HL-60 (cell line): Measurements from ENCODE around the gene RBCK1.

Experiments
- DNase-seq, 2 experiments: peaks; one replicate each; pipeline ENCODE4 v3.0.0-alpha.2; 2010 to 2020; ENCODE audit warnings: low read depth in 1 of 2, low spot score in 1 of 2
- H3K27ac ChIP-seq: fragments of 250-450 bp; sonication (Bioruptor Pico); replicated peaks from 2 replicates; pipeline ENCODE4 v1.5.1; 2020; ENCODE audit warnings: mild to moderate bottlenecking, moderate library complexity
- H3K27me3 ChIP-seq: fragments of 250-450 bp; sonication (Bioruptor Pico); 2 replicates; pipeline ENCODE4 v1.5.1; 2021; ENCODE audit warnings: mild to moderate bottlenecking, moderate library complexity; ENCODE audit not compliant: insufficient read depth, poor library complexity, severe bottlenecking
- H3K4me3 ChIP-seq: replicated peaks from 2 replicates; pipeline ENCODE4 v1.5.1; 2011; ENCODE audit warnings: mild to moderate bottlenecking, control low read depth, low read length; ENCODE audit not compliant: insufficient read depth
- CTCF ChIP-seq: IDR thresholded peaks from one replicate; pipeline ENCODE4 v1.5.1; 2011; ENCODE audit warnings: low read length, control low read depth, inconsistent platforms; ENCODE audit not compliant: insufficient read depth
- GABPA ChIP-seq: IDR thresholded peaks from 2 replicates; pipeline ENCODE4 v1.6.1; 2012; ENCODE audit warnings: low read depth
- POLR2AphosphoS5 ChIP-seq: IDR thresholded peaks from 2 replicates; pipeline ENCODE4 v1.6.1; 2012; ENCODE audit warnings: low read depth
- REST ChIP-seq: IDR thresholded peaks from 2 replicates; pipeline ENCODE4 v1.6.1; 2012; ENCODE audit warnings: low read depth; ENCODE audit not compliant: insufficient replicate concordance
- SPI1 ChIP-seq: IDR thresholded peaks from 2 replicates; pipeline ENCODE4 v1.6.1; 2012; ENCODE audit warnings: low read depth, mild to moderate bottlenecking, borderline replicate concordance

RBCK1 gene

GRCh38 chr20:412081-412480 lies 4.0 kb downstream of the RBCK1 start:
- H3K4me3 ChIP-seq, result no peak overlapping the region
- no peaks in the 10 kb centered on the region for H3K27me3 ChIP-seq
- no peak for DNase-seq
- TF ChIP-seq REST (no peak), POLR2AphosphoS5 (no peak), SPI1 (no peak), GABPA (no peak), CTCF (no peak)
- H3K27ac ChIP-seq, result no peak overlapping the region

DNA sequence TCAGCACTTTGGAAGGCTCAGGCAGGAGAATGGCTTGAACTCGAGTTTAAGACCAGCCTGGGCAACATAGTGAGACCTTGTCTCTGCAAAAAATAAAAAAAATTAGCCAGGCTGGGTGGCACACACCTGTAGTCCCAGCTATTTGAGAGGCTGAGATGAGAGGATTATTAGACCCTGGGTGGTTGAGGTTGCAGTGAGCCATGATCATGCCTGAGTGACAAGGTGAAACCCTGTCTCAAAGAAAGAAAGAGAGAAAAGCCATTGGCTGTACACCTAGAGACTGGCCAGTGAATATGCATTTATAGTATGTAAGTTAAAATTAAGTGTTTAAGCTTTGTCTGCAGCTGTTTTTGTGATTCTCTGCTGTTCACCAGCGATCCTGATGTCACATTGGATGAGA lies 6.1 kb downstream of the RBCK1 start:
- Histone ChIP-seq H3K4me3 (no peak overlapping the region), H3K27me3 (no peaks in the 10 kb centered on the region), H3K27ac (no peak overlapping the region)
- DNase-seq, result no peak
- TF ChIP-seq CTCF, result no peak
- no peak for TF ChIP-seq GABPA
- no peak for TF ChIP-seq SPI1
- TF ChIP-seq POLR2AphosphoS5, result no peak
- no peak for TF ChIP-seq REST

DNA sequence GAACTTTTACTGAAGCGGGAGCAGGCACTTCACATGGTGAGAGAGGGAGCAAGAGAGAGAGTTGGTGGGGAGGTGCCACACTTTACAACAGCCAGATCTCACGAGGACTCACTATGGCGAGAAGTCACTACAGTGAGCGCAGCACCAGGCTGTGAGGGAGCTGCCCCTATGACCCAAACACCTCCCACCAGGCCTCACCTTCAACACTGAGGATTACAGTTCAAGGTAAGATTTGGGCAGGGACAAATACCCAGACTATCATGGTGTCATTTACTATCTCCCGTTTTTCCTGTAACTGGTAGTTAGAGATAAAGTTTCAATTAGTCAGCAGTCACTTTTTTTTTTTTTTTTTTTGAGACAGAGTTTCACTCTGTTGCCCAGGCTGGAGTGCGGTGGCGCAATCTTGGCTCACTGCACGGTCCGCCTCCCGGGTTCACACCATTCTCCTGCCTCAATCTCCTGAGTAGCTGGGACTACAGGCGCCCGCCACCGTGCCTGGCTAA lies 7.8 kb downstream of the RBCK1 start:
- DNase-seq, result peak in 1 of 2 experiments; percentile 46
- no peak overlapping the region for H3K27ac ChIP-seq
- TF ChIP-seq CTCF (no peak), POLR2AphosphoS5 (no peak), REST (no peak), GABPA (no peak), SPI1 (no peak)
- H3K27me3 ChIP-seq, result no peaks in the 10 kb centered on the region
- no peak overlapping the region for H3K4me3 ChIP-seq
